Vagina (tissue), 2 donors: ENCODE results near the gene GTF2H4. TPM values are rescaled to one million over a fixed set of nuclear protein-coding genes. Genes with fewer than 3 reads are reported as not detected.
A peak's percentile ranks its signal among the peaks of the same experiment; 100 is the strongest.

Source experiments
- DNase-seq, 2 donors: peaks; one replicate each; pipeline ENCODE4 v3.0.0-alpha.2; 2017; ENCODE audit errors: extremely low spot score in 2 of 2
- H3K27ac ChIP-seq: fragments of 200-600 bp; sonication (generic); one replicate; pipeline ENCODE4 v1.5.1; 2019
- H3K27me3 ChIP-seq: fragments of 200-600 bp; sonication (generic); one replicate; pipeline ENCODE4 v1.5.1; 2019
- H3K36me3 ChIP-seq, 2 donors: fragments of 200-600 bp; sonication (generic); one replicate each; pipeline ENCODE4 v1.5.1; 2017 to 2019
- H3K4me1 ChIP-seq: fragments of 200-600 bp; sonication (generic); one replicate; pipeline ENCODE4 v1.5.1; 2019
- H3K4me3 ChIP-seq, 2 donors: fragments of 200-600 bp; sonication (generic); 1 replicate in 1 of 2; 2 replicates in 1 of 2; pipeline ENCODE4 v1.5.1; 2016 to 2019
- H3K9me3 ChIP-seq: fragments of 200-600 bp; sonication (generic); one replicate; pipeline ENCODE4 v1.5.1; 2019
- CTCF ChIP-seq, 3 experiments: fragments of 450-650 bp in 2 of 3; fragments of 200-600 bp in 1 of 3; sonication (generic) in 1 of 3; IDR thresholded peaks; one replicate each; pipeline ENCODE4 v1.5.1; 2017 to 2019; ENCODE audit warnings: antibody characterized with exemption in 3 of 3, mild to moderate bottlenecking in 2 of 3, moderate library complexity in 2 of 3
- POLR2A ChIP-seq, 2 donors: fragments of 450-650 bp; IDR thresholded peaks; one replicate each; pipeline ENCODE4 v1.6.1; 2017; ENCODE audit warnings: antibody characterized with exemption in 2 of 2, mild to moderate bottlenecking in 2 of 2, moderate library complexity in 2 of 2
- POLR2AphosphoS5 ChIP-seq, 2 donors: sonication (generic); formaldehyde crosslinking; IDR thresholded peaks; one replicate each; pipeline ENCODE4 v1.9.0; 2017; ENCODE audit warnings: antibody characterized with exemption in 2 of 2, mild to moderate bottlenecking in 2 of 2, low read depth in 1 of 2; ENCODE audit not compliant: insufficient read depth in 1 of 2
- intact Hi-C: fragments of 100-400 bp; cut with DNase I; formaldehyde crosslinking; loops from one replicate; pipeline ENCODE4 v1.15.1; 2023
- total RNA-seq: library from RNA; depleted of rRNA; stranded (reverse); fragments of >200 nt; gene quantifications from one replicate; pipeline ENCODE4 v1.2.3, GENCODE V29; 2016

Gene GTF2H4
- total RNA-seq, 1 donor from 2014 or later, result 16.7 TPM

- intact Hi-C loops, result no loop called here
Observed at GRCh38 chr6:30937265-30937664, 29.3 kb downstream of the GTF2H4 start.

GRCh38 chr6:30938730-30939129 is 30.7 kb downstream of the GTF2H4 start:
- H3K27ac ChIP-seq, result no peak overlapping the region
- H3K9me3 ChIP-seq, result no peaks in the 10 kb centered on the region
- TF ChIP-seq POLR2A (IDR thresholded peaks at IDR 0.05) (no peak), POLR2AphosphoS5 (IDR thresholded peaks at IDR 0.05; ENCODE audit: insufficient read depth in 1 of 2, low read depth in 1 of 2) (peak in 1 of 2 donors; percentile 62), CTCF (IDR thresholded peaks at IDR 0.05) (no peak)
- H3K4me3 ChIP-seq, result no peak overlapping the region
- no peaks in the 10 kb centered on the region for H3K27me3 ChIP-seq
- H3K4me1 ChIP-seq, result peaks cover 20% of the 10 kb centered on the region
- no peaks in the 10 kb centered on the region for H3K36me3 ChIP-seq
- intact Hi-C loops, result no loop called here
- no peak for DNase-seq

More at GRCh38 chr6:30937265-30937664, 29.3 kb downstream of the GTF2H4 start:
- Histone ChIP-seq H3K4me3 (no peak overlapping the region), H3K9me3 (no peaks in the 10 kb centered on the region), H3K27ac (no peak overlapping the region), H3K27me3 (no peaks in the 10 kb centered on the region), H3K4me1 (peaks cover 20% of the 10 kb centered on the region), H3K36me3 (no peaks in the 10 kb centered on the region)
- TF ChIP-seq CTCF (IDR thresholded peaks at IDR 0.05) (no peak), POLR2A (IDR thresholded peaks at IDR 0.05) (no peak), POLR2AphosphoS5 (IDR thresholded peaks at IDR 0.05; ENCODE audit: insufficient read depth in 1 of 2, low read depth in 1 of 2) (no peak)
- no peak for DNase-seq

GRCh38 chr6:30939473-30939872 is 31.5 kb downstream of the GTF2H4 start:
- H3K4me3 ChIP-seq, result no peak overlapping the region
- H3K9me3 ChIP-seq, result no peaks in the 10 kb centered on the region
- intact Hi-C loops, result no loop called here
- H3K27ac ChIP-seq, result no peak overlapping the region
- H3K27me3 ChIP-seq, result no peaks in the 10 kb centered on the region
- no peak for DNase-seq
- no peaks in the 10 kb centered on the region for H3K36me3 ChIP-seq
- peaks cover 20% of the 10 kb centered on the region for H3K4me1 ChIP-seq
- TF ChIP-seq POLR2AphosphoS5 (IDR thresholded peaks at IDR 0.05; ENCODE audit: insufficient read depth in 1 of 2, low read depth in 1 of 2) (no peak), POLR2A (IDR thresholded peaks at IDR 0.05) (no peak), CTCF (IDR thresholded peaks at IDR 0.05) (no peak)

GRCh38 chr6:30940361-30940986 is 32.5 kb downstream of the GTF2H4 start, which contains the start of gene MUCL3:
TSS of gene MUCL3 (plus strand) at chr6:30940973. CDS start at chr6:30941000, 27 bp downstream.
- intact Hi-C loops, result no loop called here
- no peaks in the 10 kb centered on the region for H3K27me3 ChIP-seq

More at GRCh38 chr6:30940361-30940986, 32.5 kb downstream of the GTF2H4 start, which contains the start of gene MUCL3:
- no peaks in the 10 kb centered on the region for H3K9me3 ChIP-seq
- H3K4me1 ChIP-seq, result peaks cover 20% of the 10 kb centered on the region
- no peak within 1 kb of the TSS for H3K4me3 ChIP-seq
- H3K36me3 ChIP-seq, result no peaks in the 10 kb centered on the region
- TF ChIP-seq POLR2A (IDR thresholded peaks at IDR 0.05) (no peak), CTCF (IDR thresholded peaks at IDR 0.05) (no peak), POLR2AphosphoS5 (IDR thresholded peaks at IDR 0.05; ENCODE audit: insufficient read depth in 1 of 2, low read depth in 1 of 2) (no peak)
- no peak within 1 kb of the TSS for H3K27ac ChIP-seq
- no peak for DNase-seq
